ENCODE results near the gene CISTR. TPM values are rescaled to one million over a fixed set of nuclear protein-coding genes. Genes with fewer than 3 reads are reported as not detected.

CISTR gene
- total and polyA plus RNA-seq, 2 experiments from 2014 or later, result not detected

GRCh38 chr12:53761306-53761705 is 9.5 kb upstream of the CISTR start:
- Histone ChIP-seq H2AFZ (no peak overlapping the region), H3K27me3 (replicated peaks; ENCODE audit: insufficient read depth) (peaks cover 83% of the 10 kb centered on the region), H3K79me2 (ENCODE audit: insufficient read depth) (no peaks in the 10 kb centered on the region), H3F3A (ENCODE audit: insufficient read depth) (no peaks in the 10 kb centered on the region), H3K4me3 (no peak overlapping the region), H3K27ac (no peak overlapping the region), H3K4me1 (ENCODE audit: insufficient read depth) (no peaks in the 10 kb centered on the region), H3K4me2 (ENCODE audit: unreplicated experiment) (no peak overlapping the region), H4K20me1 (ENCODE audit: insufficient read depth) (no peaks in the 10 kb centered on the region), H3K9me2 (ENCODE audit: insufficient read depth) (no peaks in the 10 kb centered on the region), H3K9me3 (ENCODE audit: low read depth) (no peaks in the 10 kb centered on the region), H3K36me3 (ENCODE audit: low read depth) (no peaks in the 10 kb centered on the region), H3K9ac (no peak overlapping the region)
- TF ChIP-seq EZH2 (IDR thresholded peaks at IDR 0.05; ENCODE audit: insufficient read depth, poor library complexity, severe bottlenecking) (no peak), EZH2phosphoT487 (IDR thresholded peaks at IDR 0.05; ENCODE audit: insufficient read depth, low read depth) (no peak)
- DNase-seq, result no peak
- in situ Hi-C loops (cut with MboI), result no loop called here

GRCh38 chr12:53759261-53759660 is 7.5 kb upstream of the CISTR start:
- Histone ChIP-seq H3K4me1 (ENCODE audit: insufficient read depth) (no peaks in the 10 kb centered on the region), H3K79me2 (ENCODE audit: insufficient read depth) (no peaks in the 10 kb centered on the region), H3K9ac (no peak overlapping the region), H4K20me1 (ENCODE audit: insufficient read depth) (no peaks in the 10 kb centered on the region), H2AFZ (no peak overlapping the region), H3K4me2 (ENCODE audit: unreplicated experiment) (no peak overlapping the region), H3K9me2 (ENCODE audit: insufficient read depth) (no peaks in the 10 kb centered on the region), H3K4me3 (no peak overlapping the region), H3K27me3 (replicated peaks; ENCODE audit: insufficient read depth) (peaks cover 78% of the 10 kb centered on the region), H3K9me3 (ENCODE audit: low read depth) (no peaks in the 10 kb centered on the region), H3F3A (ENCODE audit: insufficient read depth) (0 out of 2 replicates have a peak, but pooled peaks cover 4% of the 10 kb centered on the region), H3K36me3 (ENCODE audit: low read depth) (no peaks in the 10 kb centered on the region), H3K27ac (no peak overlapping the region)
- DNase-seq, result no peak
- in situ Hi-C loops (cut with MboI), result loop anchor here (10.0 kb wide), 1 partner anchor 446 kb away; no protein-coding TSS in a partner anchor
- 28 to 34% methylated on average over 2 of the region's 2 CpGs for WGBS, 2 experiments (ENCODE audit: low coverage in 1 of 2, low lambda C conversion rate in 2 of 2, missing lambda C conversion rate in 2 of 2)
- TF ChIP-seq EZH2 (IDR thresholded peaks at IDR 0.05; ENCODE audit: insufficient read depth, poor library complexity, severe bottlenecking) (no peak), EZH2phosphoT487 (IDR thresholded peaks at IDR 0.05; ENCODE audit: insufficient read depth, low read depth) (no peak)

- 2 to 5% methylated on average over 7 to 8 of the region's 8 CpGs for WGBS, 2 experiments (ENCODE audit: low coverage in 1 of 2, low lambda C conversion rate in 2 of 2, missing lambda C conversion rate in 2 of 2)
- Histone ChIP-seq H3K27me3 (replicated peaks; ENCODE audit: insufficient read depth) (peaks cover 83% of the 10 kb centered on the region), H3F3A (ENCODE audit: insufficient read depth) (0 out of 2 replicates have a peak, but pooled peaks cover 4% of the 10 kb centered on the region), H3K4me3 (no peak overlapping the region), H4K20me1 (ENCODE audit: insufficient read depth) (no peaks in the 10 kb centered on the region), H3K4me2 (ENCODE audit: unreplicated experiment) (no peak overlapping the region), H3K4me1 (ENCODE audit: insufficient read depth) (no peaks in the 10 kb centered on the region), H3K79me2 (ENCODE audit: insufficient read depth) (no peaks in the 10 kb centered on the region), H3K9ac (no peak overlapping the region), H3K9me2 (ENCODE audit: insufficient read depth) (no peaks in the 10 kb centered on the region), H3K9me3 (ENCODE audit: low read depth) (no peaks in the 10 kb centered on the region), H2AFZ (no peak overlapping the region), H3K36me3 (ENCODE audit: low read depth) (no peaks in the 10 kb centered on the region), H3K27ac (no peak overlapping the region)
- in situ Hi-C loops (cut with MboI), result loop anchor here (10.0 kb wide), 1 partner anchor 446 kb away; no protein-coding TSS in a partner anchor
- TF ChIP-seq EZH2phosphoT487 (IDR thresholded peaks at IDR 0.05; ENCODE audit: insufficient read depth, low read depth) (no peak), EZH2 (IDR thresholded peaks at IDR 0.05; ENCODE audit: insufficient read depth, poor library complexity, severe bottlenecking) (no peak)
- no peak for DNase-seq
Observed at GRCh38 chr12:53758730-53759103, 6.9 kb upstream of the CISTR start.

GRCh38 chr12:53758081-53758729 is 6.4 kb upstream of the CISTR start:
- in situ Hi-C loops (cut with MboI), result loop anchor here (10.0 kb wide), 1 partner anchor 447 kb away; no protein-coding TSS in a partner anchor

More at GRCh38 chr12:53758081-53758729, 6.4 kb upstream of the CISTR start:
- Histone ChIP-seq H3K9me3 (ENCODE audit: low read depth) (no peaks in the 10 kb centered on the region), H3K27me3 (replicated peaks; ENCODE audit: insufficient read depth) (peaks cover 83% of the 10 kb centered on the region), H3K9ac (no peak overlapping the region), H3K9me2 (ENCODE audit: insufficient read depth) (no peaks in the 10 kb centered on the region), H3K36me3 (ENCODE audit: low read depth) (no peaks in the 10 kb centered on the region), H3K4me1 (ENCODE audit: insufficient read depth) (no peaks in the 10 kb centered on the region), H2AFZ (no peak overlapping the region), H3K27ac (no peak overlapping the region), H3K4me3 (no peak overlapping the region), H3K79me2 (ENCODE audit: insufficient read depth) (no peaks in the 10 kb centered on the region), H4K20me1 (ENCODE audit: insufficient read depth) (no peaks in the 10 kb centered on the region), H3K4me2 (ENCODE audit: unreplicated experiment) (no peak overlapping the region), H3F3A (ENCODE audit: insufficient read depth) (0 out of 2 replicates have a peak, but pooled peaks cover 4% of the 10 kb centered on the region)
- no peak for DNase-seq
- 41 to 48% methylated on average over 7 of the region's 7 CpGs for WGBS, 2 experiments (ENCODE audit: low coverage in 1 of 2, low lambda C conversion rate in 2 of 2, missing lambda C conversion rate in 2 of 2)
- TF ChIP-seq EZH2 (IDR thresholded peaks at IDR 0.05; ENCODE audit: insufficient read depth, poor library complexity, severe bottlenecking) (no peak), EZH2phosphoT487 (IDR thresholded peaks at IDR 0.05; ENCODE audit: insufficient read depth, low read depth) (no peak)
